ENCODE results near the gene KAT2B. TPM values are rescaled to one million over a fixed set of nuclear protein-coding genes. Genes with fewer than 3 reads are reported as not detected.

KAT2B gene
- total RNA-seq (2014; rRNA removed; shearing (Covaris generic); ENCODE audit: low replicate concordance): 37.7 and 45.8 TPM in 2 replicates

DNA sequence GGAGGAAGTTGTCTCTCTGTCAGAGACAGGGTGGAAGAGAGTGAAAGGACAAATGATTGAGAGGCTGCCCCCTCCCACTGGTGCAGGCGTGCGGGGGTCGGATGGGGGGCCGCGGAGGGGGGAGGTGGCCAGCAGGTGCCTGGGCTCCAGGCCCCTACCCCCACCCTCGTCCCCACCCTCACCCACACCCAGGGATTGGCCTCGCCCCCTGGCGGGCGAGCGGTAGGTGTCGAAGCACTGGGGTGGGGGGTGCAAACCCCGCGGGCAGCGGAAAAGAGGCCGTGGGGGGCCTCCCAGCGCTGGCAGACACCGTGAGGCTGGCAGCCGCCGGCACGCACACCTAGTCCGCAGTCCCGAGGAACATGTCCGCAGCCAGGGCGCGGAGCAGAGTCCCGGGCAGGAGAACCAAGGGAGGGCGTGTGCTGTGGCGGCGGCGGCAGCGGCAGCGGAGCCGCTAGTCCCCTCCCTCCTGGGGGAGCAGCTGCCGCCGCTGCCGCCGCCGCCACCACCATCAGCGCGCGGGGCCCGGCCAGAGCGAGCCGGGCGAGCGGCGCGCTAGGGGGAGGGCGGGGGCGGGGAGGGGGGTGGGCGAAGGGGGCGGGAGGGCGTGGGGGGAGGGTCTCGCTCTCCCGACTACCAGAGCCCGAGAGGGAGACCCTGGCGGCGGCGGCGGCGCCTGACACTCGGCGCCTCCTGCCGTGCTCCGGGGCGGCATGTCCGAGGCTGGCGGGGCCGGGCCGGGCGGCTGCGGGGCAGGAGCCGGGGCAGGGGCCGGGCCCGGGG lies at the start of gene KAT2B:
TSS of gene KAT2B (plus strand) at position 682 of the 783 bp plus-strand sequence. CDS start at position 714, 32 bp downstream.
- Histone ChIP-seq H2AFZ (ENCODE audit: low read length) (peak within 1 kb of the TSS; percentile 46), H3K9me2 (replicated peaks; ENCODE audit: insufficient read depth, low read length) (no peaks in the 10 kb centered on the region), H3K9ac (ENCODE audit: low read length) (peak within 1 kb of the TSS; percentile 76), H3K4me1 (ENCODE audit: low read length) (peaks cover 49% of the 10 kb centered on the region), H4K20me1 (ENCODE audit: insufficient read depth, low read depth, low read length) (peaks cover 10% of the 10 kb centered on the region; the same call in 1 of the 2 replicates), H3K36me3 (ENCODE audit: insufficient read depth, low read length) (no peaks in the 10 kb centered on the region), H3K4me2 (ENCODE audit: low read depth, low read length, poor library complexity, severe bottlenecking) (peak within 1 kb of the TSS; percentile 93), H3K9me3 (ENCODE audit: low read length) (no peaks in the 10 kb centered on the region), H3K27ac (ENCODE audit: low read length) (peak within 1 kb of the TSS; percentile 94), H3K79me2 (ENCODE audit: low read length) (peaks cover 44% of the 10 kb centered on the region), H3K4me3 (ENCODE audit: low read length) (peak within 1 kb of the TSS; percentile 83), H3K27me3 (ENCODE audit: low read length) (no peaks in the 10 kb centered on the region)
- peak; percentile 93 for DNase-seq

DNA sequence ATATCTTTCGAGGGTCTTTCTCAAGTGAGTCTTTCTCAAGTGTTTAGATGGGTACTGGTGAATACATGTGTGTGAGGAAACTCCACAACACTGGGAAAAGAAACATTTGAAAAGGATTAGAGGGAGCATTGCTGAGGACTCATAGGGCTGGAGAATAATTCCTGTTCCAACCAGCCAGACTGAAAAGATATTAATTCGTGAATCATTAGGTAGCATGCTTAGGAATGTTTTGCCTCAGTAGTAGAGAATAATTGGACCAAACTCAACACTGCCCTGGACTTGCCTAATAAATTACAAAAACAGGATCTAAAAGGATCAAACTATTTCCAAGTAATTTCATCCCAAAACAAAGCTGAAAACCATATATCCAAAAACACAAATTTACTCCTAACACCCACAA lies 45.5 kb upstream of the KAT2B start:
- Histone ChIP-seq H2AFZ (ENCODE audit: low read length) (no peak overlapping the region), H3K9me3 (ENCODE audit: low read length) (no peaks in the 10 kb centered on the region), H3K79me2 (ENCODE audit: low read length) (no peaks in the 10 kb centered on the region), H3K27ac (ENCODE audit: low read length) (no peak overlapping the region), H3K27me3 (ENCODE audit: low read length) (no peaks in the 10 kb centered on the region), H3K9me2 (replicated peaks; ENCODE audit: insufficient read depth, low read length) (no peaks in the 10 kb centered on the region), H3K9ac (ENCODE audit: low read length) (no peak overlapping the region), H3K4me2 (ENCODE audit: low read depth, low read length, poor library complexity, severe bottlenecking) (no peak overlapping the region), H4K20me1 (ENCODE audit: insufficient read depth, low read depth, low read length) (no peaks in the 10 kb centered on the region), H3K4me3 (ENCODE audit: low read length) (no peak overlapping the region), H3K36me3 (ENCODE audit: insufficient read depth, low read length) (no peaks in the 10 kb centered on the region), H3K4me1 (ENCODE audit: low read length) (no peaks in the 10 kb centered on the region)
- no peak for DNase-seq

DNA sequence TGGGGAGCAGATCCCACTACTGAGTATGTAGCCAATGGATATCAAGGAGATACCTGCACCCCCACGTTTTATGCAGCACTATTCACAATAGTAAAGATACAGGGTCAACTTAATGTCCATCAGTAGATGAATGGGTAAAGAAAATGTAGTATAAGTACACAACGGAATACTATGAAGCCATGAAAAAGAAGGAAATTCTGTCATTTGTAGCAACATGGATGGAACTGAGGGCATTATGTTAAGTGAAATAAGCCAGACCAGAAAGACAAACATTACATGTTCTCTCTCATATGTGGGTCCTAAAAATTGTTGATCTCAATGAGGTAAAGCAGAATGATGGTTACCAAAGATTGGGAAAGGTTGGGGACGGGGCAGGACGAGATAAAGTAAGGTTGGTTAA lies 42.7 kb upstream of the KAT2B start:
- Histone ChIP-seq H3K79me2 (ENCODE audit: low read length) (no peaks in the 10 kb centered on the region), H3K4me2 (ENCODE audit: low read depth, low read length, poor library complexity, severe bottlenecking) (no peak overlapping the region), H3K9me3 (ENCODE audit: low read length) (no peaks in the 10 kb centered on the region), H3K9ac (ENCODE audit: low read length) (no peak overlapping the region), H2AFZ (ENCODE audit: low read length) (no peak overlapping the region), H3K4me3 (ENCODE audit: low read length) (no peak overlapping the region), H3K36me3 (ENCODE audit: insufficient read depth, low read length) (no peaks in the 10 kb centered on the region), H3K4me1 (ENCODE audit: low read length) (no peaks in the 10 kb centered on the region), H3K9me2 (replicated peaks; ENCODE audit: insufficient read depth, low read length) (no peaks in the 10 kb centered on the region), H4K20me1 (ENCODE audit: insufficient read depth, low read depth, low read length) (no peaks in the 10 kb centered on the region), H3K27me3 (ENCODE audit: low read length) (no peaks in the 10 kb centered on the region), H3K27ac (ENCODE audit: low read length) (no peak overlapping the region)
- DNase-seq: no peak

DNA sequence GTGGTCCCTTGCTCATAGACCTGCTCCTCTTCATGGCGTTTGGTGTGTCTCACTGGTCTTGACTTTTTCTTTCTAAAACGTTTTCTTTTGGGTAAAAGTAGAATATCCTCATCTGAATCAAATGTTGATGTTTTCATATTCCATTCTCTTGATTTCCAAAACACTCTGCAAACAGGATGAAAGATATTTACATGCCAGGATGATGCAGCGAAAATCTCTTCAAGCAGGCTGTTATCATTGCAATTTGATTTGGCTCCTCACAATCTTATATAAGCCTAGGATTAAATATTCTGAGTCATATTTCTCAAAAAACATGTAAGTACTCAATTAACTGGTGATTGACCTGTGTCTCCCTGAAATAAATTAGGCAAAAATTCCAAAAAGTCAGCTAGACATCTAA lies 38.3 kb upstream of the KAT2B start:
- no peaks in the 10 kb centered on the region for H3K36me3 ChIP-seq (ENCODE audit: insufficient read depth, low read length)
- H3K4me1 ChIP-seq (ENCODE audit: low read length): no peaks in the 10 kb centered on the region
- no peaks in the 10 kb centered on the region for H3K9me3 ChIP-seq (ENCODE audit: low read length)
- H3K27ac ChIP-seq (ENCODE audit: low read length): no peak overlapping the region
- H3K4me2 ChIP-seq (ENCODE audit: low read depth, low read length, poor library complexity, severe bottlenecking): no peak overlapping the region
- no peak overlapping the region for H3K9ac ChIP-seq (ENCODE audit: low read length)
- no peaks in the 10 kb centered on the region for H3K27me3 ChIP-seq (ENCODE audit: low read length)
- no peaks in the 10 kb centered on the region for H3K9me2 ChIP-seq (replicated peaks; ENCODE audit: insufficient read depth, low read length)
- H2AFZ ChIP-seq (ENCODE audit: low read length): no peak overlapping the region
- DNase-seq: no peak
- no peaks in the 10 kb centered on the region for H3K79me2 ChIP-seq (ENCODE audit: low read length)
- no peaks in the 10 kb centered on the region for H4K20me1 ChIP-seq (ENCODE audit: insufficient read depth, low read depth, low read length)
- H3K4me3 ChIP-seq (ENCODE audit: low read length): no peak overlapping the region

DNA sequence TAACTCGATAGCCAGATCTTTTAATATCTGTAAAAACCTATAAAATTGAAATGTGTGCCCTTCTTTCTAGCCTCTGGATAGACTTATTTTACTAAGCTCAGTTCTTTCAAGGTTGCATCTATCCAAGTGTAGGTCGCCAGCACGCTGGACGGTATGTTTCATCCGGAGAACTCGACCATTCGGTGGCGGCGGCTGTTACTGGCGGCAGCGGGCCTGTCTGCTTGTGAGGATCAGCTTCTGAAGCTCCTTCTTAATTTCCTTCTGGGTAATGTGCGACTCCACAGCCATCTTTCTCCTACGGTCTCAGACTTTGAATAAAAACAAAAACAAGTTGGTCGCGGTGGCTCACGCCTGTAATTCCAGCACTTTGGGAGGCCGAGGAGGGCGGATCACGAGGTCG lies 32.3 kb upstream of the KAT2B start:
- Histone ChIP-seq H3K9me2 (replicated peaks; ENCODE audit: insufficient read depth, low read length) (no peaks in the 10 kb centered on the region), H3K4me3 (ENCODE audit: low read length) (no peak overlapping the region), H4K20me1 (ENCODE audit: insufficient read depth, low read depth, low read length) (no peaks in the 10 kb centered on the region), H3K9ac (ENCODE audit: low read length) (no peak overlapping the region), H3K27ac (ENCODE audit: low read length) (no peak overlapping the region), H3K79me2 (ENCODE audit: low read length) (no peaks in the 10 kb centered on the region), H3K4me2 (ENCODE audit: low read depth, low read length, poor library complexity, severe bottlenecking) (no peak overlapping the region), H3K9me3 (ENCODE audit: low read length) (no peaks in the 10 kb centered on the region), H2AFZ (ENCODE audit: low read length) (no peak overlapping the region), H3K36me3 (ENCODE audit: insufficient read depth, low read length) (no peaks in the 10 kb centered on the region), H3K27me3 (ENCODE audit: low read length) (no peaks in the 10 kb centered on the region), H3K4me1 (ENCODE audit: low read length) (no peaks in the 10 kb centered on the region)
- no peak for DNase-seq

DNA sequence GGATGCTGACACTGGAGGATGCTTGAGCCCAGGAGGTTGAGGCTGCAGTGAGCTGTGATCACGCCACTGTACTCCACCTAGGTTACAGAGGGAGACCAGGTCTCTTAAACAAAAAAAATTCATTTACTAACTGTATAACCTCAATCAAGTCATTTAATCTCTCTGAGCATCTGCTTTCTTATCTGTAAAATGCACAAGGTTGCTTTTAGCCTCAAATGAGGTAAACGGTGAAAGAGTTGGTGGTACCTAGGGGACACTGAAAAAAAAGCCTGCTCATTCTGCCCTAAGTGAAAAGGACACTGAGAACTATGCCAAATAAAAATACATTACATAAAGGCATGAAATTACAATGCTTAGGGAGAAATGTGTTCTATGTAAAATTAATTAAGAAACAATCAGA lies 31.6 kb upstream of the KAT2B start:
- H3K79me2 ChIP-seq (ENCODE audit: low read length): no peaks in the 10 kb centered on the region
- no peak overlapping the region for H2AFZ ChIP-seq (ENCODE audit: low read length)
- no peaks in the 10 kb centered on the region for H3K4me1 ChIP-seq (ENCODE audit: low read length)
- DNase-seq: no peak
- no peaks in the 10 kb centered on the region for H3K36me3 ChIP-seq (ENCODE audit: insufficient read depth, low read length)
- no peaks in the 10 kb centered on the region for H4K20me1 ChIP-seq (ENCODE audit: insufficient read depth, low read depth, low read length)
- H3K9me3 ChIP-seq (ENCODE audit: low read length): no peaks in the 10 kb centered on the region
- no peak overlapping the region for H3K9ac ChIP-seq (ENCODE audit: low read length)
- no peak overlapping the region for H3K27ac ChIP-seq (ENCODE audit: low read length)
- H3K27me3 ChIP-seq (ENCODE audit: low read length): no peaks in the 10 kb centered on the region
- H3K4me2 ChIP-seq (ENCODE audit: low read depth, low read length, poor library complexity, severe bottlenecking): no peak overlapping the region
- H3K4me3 ChIP-seq (ENCODE audit: low read length): no peak overlapping the region
- H3K9me2 ChIP-seq (replicated peaks; ENCODE audit: insufficient read depth, low read length): no peaks in the 10 kb centered on the region

DNA sequence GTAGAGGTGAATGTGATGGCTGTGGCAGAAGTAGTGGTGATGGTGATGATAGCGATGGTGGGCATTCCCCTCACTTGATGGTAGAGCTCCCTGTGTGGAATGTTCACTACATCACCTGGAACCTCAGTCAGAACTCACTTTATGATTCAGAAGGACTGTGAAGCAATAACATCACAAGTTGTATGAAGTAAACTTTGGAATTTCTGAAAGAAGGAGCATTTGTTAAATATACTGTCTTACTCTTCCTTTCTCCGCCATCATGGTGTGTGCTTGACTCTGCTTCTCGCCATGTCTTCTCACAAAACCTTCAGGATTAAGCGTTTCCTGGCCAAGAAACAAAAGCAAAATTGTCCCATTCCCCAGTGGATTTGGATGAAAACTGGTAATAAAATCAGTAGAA lies 28.1 kb upstream of the KAT2B start, which contains the start of gene PP2D1:
TSS of gene PP2D1 (minus strand) at position 101 of the 400 bp plus-strand sequence. CDS start 192 bp downstream, outside the sequence.
- Histone ChIP-seq H4K20me1 (ENCODE audit: insufficient read depth, low read depth, low read length) (no peaks in the 10 kb centered on the region), H3K9me3 (ENCODE audit: low read length) (no peaks in the 10 kb centered on the region), H3K4me3 (ENCODE audit: low read length) (no peak within 1 kb of the TSS), H3K9ac (ENCODE audit: low read length) (no peak within 1 kb of the TSS), H3K9me2 (replicated peaks; ENCODE audit: insufficient read depth, low read length) (no peaks in the 10 kb centered on the region), H3K27ac (ENCODE audit: low read length) (no peak within 1 kb of the TSS), H3K36me3 (ENCODE audit: insufficient read depth, low read length) (no peaks in the 10 kb centered on the region), H3K79me2 (ENCODE audit: low read length) (no peaks in the 10 kb centered on the region), H3K27me3 (ENCODE audit: low read length) (no peaks in the 10 kb centered on the region), H2AFZ (ENCODE audit: low read length) (no peak within 1 kb of the TSS), H3K4me1 (ENCODE audit: low read length) (no peaks in the 10 kb centered on the region), H3K4me2 (ENCODE audit: low read depth, low read length, poor library complexity, severe bottlenecking) (no peak within 1 kb of the TSS)
- no peak for DNase-seq

DNA sequence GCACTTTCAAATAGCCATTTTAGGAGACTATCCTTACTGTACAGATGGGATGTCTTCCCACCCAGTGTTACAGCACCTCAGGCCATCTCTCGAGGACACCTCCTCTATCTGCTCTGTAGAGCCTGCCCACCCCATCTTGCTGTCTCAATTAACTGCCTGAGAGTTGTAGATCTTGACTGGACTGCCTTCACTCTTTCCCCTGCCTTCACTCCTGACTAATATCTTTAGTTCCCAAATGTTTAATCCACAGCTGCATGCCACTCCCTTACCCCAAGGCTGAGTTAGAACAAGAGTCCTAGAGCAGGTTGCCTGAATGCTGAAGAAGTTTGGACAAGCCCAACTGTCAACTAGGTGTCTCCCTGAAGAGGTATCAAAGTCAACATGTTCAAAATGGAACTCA lies 26.9 kb upstream of the KAT2B start:
- H3K79me2 ChIP-seq (ENCODE audit: low read length): no peaks in the 10 kb centered on the region
- no peak overlapping the region for H3K9ac ChIP-seq (ENCODE audit: low read length)
- no peaks in the 10 kb centered on the region for H3K4me1 ChIP-seq (ENCODE audit: low read length)
- no peak overlapping the region for H3K4me2 ChIP-seq (ENCODE audit: low read depth, low read length, poor library complexity, severe bottlenecking)
- H4K20me1 ChIP-seq (ENCODE audit: insufficient read depth, low read depth, low read length): no peaks in the 10 kb centered on the region
- no peaks in the 10 kb centered on the region for H3K36me3 ChIP-seq (ENCODE audit: insufficient read depth, low read length)
- no peak overlapping the region for H3K4me3 ChIP-seq (ENCODE audit: low read length)
- no peaks in the 10 kb centered on the region for H3K9me2 ChIP-seq (replicated peaks; ENCODE audit: insufficient read depth, low read length)
- no peak overlapping the region for H3K27ac ChIP-seq (ENCODE audit: low read length)
- H3K27me3 ChIP-seq (ENCODE audit: low read length): no peaks in the 10 kb centered on the region
- no peaks in the 10 kb centered on the region for H3K9me3 ChIP-seq (ENCODE audit: low read length)
- no peak for DNase-seq
- H2AFZ ChIP-seq (ENCODE audit: low read length): no peak overlapping the region
